ENCODE data around the gene TOX2.

Gene TOX2

GRCh38 chr20:44068316-44069201, 153.9 kb downstream of the TOX2 start:
- DNase-seq: no peak

GRCh38 chr20:44069203-44070011, 154.8 kb downstream of the TOX2 start:
- no peak for DNase-seq

GRCh38 chr20:44070139-44070900, 155.7 kb downstream of the TOX2 start:
- no peak for DNase-seq

- no peak for DNase-seq
These were observed 156.4 kb downstream of the TOX2 start for GRCh38 chr20:44071057-44071456.

- no peak for DNase-seq
These were observed 157.0 kb downstream of the TOX2 start for GRCh38 chr20:44071526-44072111.

- no peak for DNase-seq
These were observed 157.7 kb downstream of the TOX2 start for GRCh38 chr20:44072384-44072783.

- DNase-seq: no peak
These were observed 158.5 kb downstream of the TOX2 start for GRCh38 chr20:44073011-44073674.

GRCh38 chr20:44073675-44074071, 159.0 kb downstream of the TOX2 start:
- no peak for DNase-seq

GRCh38 chr20:44074252-44075151, 159.8 kb downstream of the TOX2 start:
- no peak for DNase-seq

- no peak for DNase-seq
These were observed 160.7 kb downstream of the TOX2 start for GRCh38 chr20:44075191-44075949.

GRCh38 chr20:44075950-44076232, 161.2 kb downstream of the TOX2 start:
- no peak for DNase-seq

GRCh38 chr20:44079291-44079690, 164.6 kb downstream of the TOX2 start:
- DNase-seq: no peak

GRCh38 chr20:44080064-44080463, 165.4 kb downstream of the TOX2 start:
- no peak for DNase-seq

GRCh38 chr20:44080646-44081267, 166.1 kb downstream of the TOX2 start:
- DNase-seq: peak; percentile 58 to 73

- no peak for DNase-seq
These were observed 166.8 kb downstream of the TOX2 start for GRCh38 chr20:44081476-44081875.

- no peak for DNase-seq
These were observed 167.2 kb downstream of the TOX2 start for GRCh38 chr20:44081888-44082287.

- DNase-seq: no peak
These were observed 168.7 kb downstream of the TOX2 start for GRCh38 chr20:44083220-44083933.

- no peak for DNase-seq
These were observed 169.8 kb downstream of the TOX2 start for GRCh38 chr20:44084439-44084838.

- no peak for DNase-seq
These were observed 170.2 kb downstream of the TOX2 start for GRCh38 chr20:44084891-44085290.
